HCT116 (cell line): ENCODE results near the gene SHISA3. TPM values are rescaled to one million over a fixed set of nuclear protein-coding genes. Genes with fewer than 3 reads are reported as not detected.

Experiments
- ATAC-seq: fragments of 200-7000 bp; cut with Tn5 transposase; 2 replicates; pipeline ENCODE4 v1.9.1; 2020; ENCODE audit warnings: mild to moderate bottlenecking, moderate library complexity
- BruUV-seq: library from RNA; stranded (reverse); fragments of 400-500 nt; replicated peaks from 2 replicates; lab custom pipeline; 2021; lab: Mats Ljungman, UMichigan
- CTCF ChIA-PET: fragments of 300-600 bp; sonication (Branson Sonifier 250); formaldehyde crosslinking; loops from one replicate; lab custom pipeline; 2021; ENCODE audit warnings: antibody characterized with exemption; lab: Charles Lee
- POLR2A ChIA-PET: fragments of 300-600, 350-600 bp; sonication (Branson Sonifier 250); formaldehyde crosslinking; loops from one replicate; lab custom pipeline; 2021; ENCODE audit warnings: antibody characterized with exemption; lab: Charles Lee
- RAD21 ChIA-PET, 2 experiments: fragments of 300-600 bp; sonication (Branson Sonifier 250); formaldehyde crosslinking; loops; one replicate each; lab custom pipeline; 2023; ENCODE audit warnings: low total read pairs in 2 of 2; ENCODE audit not compliant: uncharacterized antibody in 2 of 2, unreplicated experiment in 2 of 2, low non-redundant PET in 1 of 2; lab: Charles Lee
- DNase-seq: peaks from one replicate; pipeline ENCODE4 v3.0.0-alpha.2; 2010; ENCODE audit warnings: low read depth, low spot score
- H2AFZ ChIP-seq: fragments of 200-600 bp; shearing (Covaris generic), sonication (generic); 2 replicates; pipeline ENCODE4 v1.6.1; 2017; ENCODE audit warnings: low read depth, mixed run types, mixed read lengths, antibody characterized with exemption, low read length; ENCODE audit not compliant: poor library complexity, severe bottlenecking
- H3K27ac ChIP-seq: 2 replicates; pipeline ENCODE4 v1.5.1; 2012; ENCODE audit warnings: low read depth, low read length
- H3K27me3 ChIP-seq: fragments of 200-600 bp; sonication (generic); 2 replicates; pipeline ENCODE4 v1.6.1; 2016; ENCODE audit warnings: mixed run types, low read length, mixed read lengths; ENCODE audit not compliant: insufficient read depth
- H3K36me3 ChIP-seq, 2 experiments: fragments of 200-500 bp in 1 of 2; fragments of 200-600 bp in 1 of 2; sonication (Bioruptor generic) in 1 of 2; sonication (generic) in 1 of 2; 2 replicates each; pipeline versions ENCODE4 v1.5.1 to v1.6.1; 2014 to 2016; ENCODE audit warnings: low read length in 2 of 2, inconsistent platforms in 1 of 2, mixed read lengths in 1 of 2, mixed run types in 1 of 2; ENCODE audit not compliant: insufficient read depth in 2 of 2, control insufficient read depth in 1 of 2
- H3K4me1 ChIP-seq, 2 experiments: fragments of 200-600 bp in 1 of 2; sonication (generic) in 1 of 2; 2 replicates each; pipeline versions ENCODE4 v1.5.1 to v1.6.1; 2012 to 2017; ENCODE audit warnings: low read length in 2 of 2, inconsistent platforms in 1 of 2, mild to moderate bottlenecking in 1 of 2, mixed read lengths in 1 of 2, mixed run types in 1 of 2, moderate library complexity in 1 of 2; ENCODE audit not compliant: insufficient read depth in 2 of 2, control insufficient read depth in 1 of 2
- H3K4me2 ChIP-seq: fragments of 200-600 bp; sonication (generic); 2 replicates; pipeline ENCODE4 v1.6.1; 2017; ENCODE audit warnings: mixed run types, low read length, mixed read lengths
- H3K4me3 ChIP-seq, 2 experiments: fragments of 200-600 bp in 1 of 2; sonication (generic) in 1 of 2; replicated peaks in 1 of 2; 2 replicates each; pipeline ENCODE4 v1.5.1; 2011 to 2016; ENCODE audit warnings: low read length in 2 of 2, control low read depth in 1 of 2, low read depth in 1 of 2, mild to moderate bottlenecking in 1 of 2, mixed read lengths in 1 of 2, mixed run types in 1 of 2
- H3K79me2 ChIP-seq: fragments of 200-600 bp; sonication (generic); 2 replicates; pipeline ENCODE4 v1.6.1; 2017; ENCODE audit warnings: mild to moderate bottlenecking, mixed run types, low read length, moderate library complexity, mixed read lengths; ENCODE audit not compliant: insufficient read depth
- H3K9ac ChIP-seq: fragments of 200-600 bp; sonication (generic); 2 replicates; pipeline ENCODE4 v1.6.1; 2016; ENCODE audit warnings: low read length, mixed read lengths
- H3K9me2 ChIP-seq: fragments of 200-600 bp; sonication (generic), shearing (Covaris generic); 2 replicates; pipeline ENCODE4 v1.6.1; 2017; ENCODE audit warnings: mixed run types, mild to moderate bottlenecking, moderate library complexity; ENCODE audit not compliant: insufficient read depth
- H3K9me3 ChIP-seq, 2 experiments: fragments of 200-500 bp in 1 of 2; fragments of 200-600 bp in 1 of 2; sonication (Bioruptor generic) in 1 of 2; sonication (generic) in 1 of 2; 2 replicates each; pipeline ENCODE4 v1.6.1; 2014 to 2017; ENCODE audit warnings: low read length in 2 of 2, mixed read lengths in 2 of 2, inconsistent platforms in 1 of 2, low read depth in 1 of 2, mild to moderate bottlenecking in 1 of 2, mixed run types in 1 of 2, moderate library complexity in 1 of 2; ENCODE audit not compliant: control insufficient read depth in 1 of 2, insufficient read depth in 1 of 2
- H4K20me1 ChIP-seq: fragments of 200-600 bp; sonication (generic), shearing (Covaris generic); 2 replicates; pipeline ENCODE4 v1.6.1; 2017; ENCODE audit warnings: mixed run types, mild to moderate bottlenecking, moderate library complexity; ENCODE audit not compliant: insufficient read depth
- CEBPB ChIP-seq: IDR thresholded peaks from 2 replicates; pipeline ENCODE4 v1.6.1; 2012; ENCODE audit warnings: low read depth
- ELF1 ChIP-seq: IDR thresholded peaks from 2 replicates; pipeline ENCODE4 v1.6.1; 2012; ENCODE audit warnings: low read depth, borderline replicate concordance
- EZH2 ChIP-seq: fragments of 200-600 bp; sonication (generic); IDR thresholded peaks from 2 replicates; pipeline ENCODE4 v1.6.1; 2017; ENCODE audit warnings: antibody characterized with exemption, mixed run types
- EZH2phosphoT487 ChIP-seq: fragments of 200-600 bp; IDR thresholded peaks from 2 replicates; pipeline ENCODE4 v1.6.1; 2018; ENCODE audit warnings: antibody characterized with exemption, borderline replicate concordance
- RAD21 ChIP-seq: IDR thresholded peaks from 2 replicates; pipeline ENCODE4 v1.6.1; 2012; ENCODE audit warnings: low read depth, mild to moderate bottlenecking
- SP1 ChIP-seq: IDR thresholded peaks from 2 replicates; pipeline ENCODE4 v1.6.1; 2012; ENCODE audit warnings: low read depth
- YY1 ChIP-seq: IDR thresholded peaks from 2 replicates; pipeline ENCODE4 v1.6.1; 2011; ENCODE audit warnings: low read length, low read depth, moderate library complexity, mild to moderate bottlenecking; ENCODE audit not compliant: insufficient replicate concordance; ENCODE audit errors: extremely low read depth
- ZFX ChIP-seq: fragments of 450-650 bp; IDR thresholded peaks from 2 replicates; pipeline ENCODE4 v1.6.1; 2017
- ZNF274 ChIP-seq: fragments of 200-500 bp; sonication (Bioruptor generic); IDR thresholded peaks from 2 replicates; pipeline ENCODE4 v1.6.1; 2014; ENCODE audit warnings: mild to moderate bottlenecking, low read depth, low read length, inconsistent platforms
- intact Hi-C: fragments of 100-400 bp; cut with micrococcal nuclease; formaldehyde crosslinking; loops from 2 replicates; pipeline ENCODE4 v1.10.0; 2022
- total RNA-seq: library from RNA; stranded (reverse); gene quantifications from one replicate; pipeline ENCODE4 v1.2.1, GENCODE V29; 2021; ENCODE audit not compliant: unreplicated experiment

The SHISA3 gene
- total RNA-seq, 1 experiment from 2014 or later, result not detected

- Histone ChIP-seq H3K4me1 (no peaks in the 10 kb centered on the region), H3K9me2 (no peaks in the 10 kb centered on the region), H2AFZ (no peak overlapping the region), H3K4me2 (no peak overlapping the region), H3K4me3 (no peak overlapping the region), H3K9ac (no peak overlapping the region), H3K9me3 (no peaks in the 10 kb centered on the region), H3K27ac (no peak overlapping the region), H3K36me3 (no peaks in the 10 kb centered on the region), H4K20me1 (no peaks in the 10 kb centered on the region), H3K27me3 (peaks cover 36% of the 10 kb centered on the region), H3K79me2 (no peaks in the 10 kb centered on the region)
- ChIA-PET POLR2A (no interaction called here), RAD21 (no interaction called here), CTCF (no interaction called here)
- DNase-seq (no peak), ATAC-seq (no peak)
- intact Hi-C loops, result no loop called here
- TF ChIP-seq EZH2 (no peak), EZH2phosphoT487 (no peak), YY1 (no peak)
- no TSS peak for BruUV-seq
Measured at GRCh38 chr4:42357325-42357724, 40.0 kb upstream of the SHISA3 start.

GRCh38 chr4:42359711-42360110 lies 37.6 kb upstream of the SHISA3 start:
- no peaks in the 10 kb centered on the region for H3K9me2 ChIP-seq
- no peaks in the 10 kb centered on the region for H3K9me3 ChIP-seq
- intact Hi-C loops, result no loop called here
- POLR2A ChIA-PET, result no interaction called here
- H3K4me1 ChIP-seq, result no peaks in the 10 kb centered on the region
- TF ChIP-seq CEBPB (no peak), SP1 (no peak), ZNF274 (no peak), ELF1 (no peak), ZFX (no peak), RAD21 (no peak)
- TF ChIP-seq, all 23 proteins: peak for 0
- Histone ChIP-seq H3K9ac (no peak overlapping the region), H3K4me2 (no peak overlapping the region), H4K20me1 (no peaks in the 10 kb centered on the region), H3K79me2 (no peaks in the 10 kb centered on the region), H3K4me3 (no peak overlapping the region), H3K36me3 (no peaks in the 10 kb centered on the region), H3K27me3 (peaks cover 36% of the 10 kb centered on the region), H3K27ac (no peak overlapping the region), H2AFZ (no peak overlapping the region)
- ATAC-seq (no peak), DNase-seq (no peak)
- BruUV-seq, result no TSS peak
- RAD21 ChIA-PET, result no interaction called here
- CTCF ChIA-PET, result interaction anchor here (0.9 kb wide), 1 partner anchor 12 kb away, joined by 3 read pairs; no protein-coding TSS in a partner anchor
